NOMO-1 treated with DMSO at 0.1 percent for 48 hours (cell line): ENCODE results near the gene RAB29.
A peak's percentile ranks its signal among the peaks of the same experiment; 100 is the strongest.
"Not testable (repeated sequence)": the region's sequence is repeated elsewhere in the genome, so short reads cannot be mapped to it uniquely, and the experiment has no call there.

Experiments used
- DNase-seq: peaks from one replicate; lab custom pipeline; 2025; ENCODE audit not compliant: unreplicated experiment; lab: John Stamatoyannopoulos, UW

Gene RAB29, protein sequence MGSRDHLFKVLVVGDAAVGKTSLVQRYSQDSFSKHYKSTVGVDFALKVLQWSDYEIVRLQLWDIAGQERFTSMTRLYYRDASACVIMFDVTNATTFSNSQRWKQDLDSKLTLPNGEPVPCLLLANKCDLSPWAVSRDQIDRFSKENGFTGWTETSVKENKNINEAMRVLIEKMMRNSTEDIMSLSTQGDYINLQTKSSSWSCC

DNA sequence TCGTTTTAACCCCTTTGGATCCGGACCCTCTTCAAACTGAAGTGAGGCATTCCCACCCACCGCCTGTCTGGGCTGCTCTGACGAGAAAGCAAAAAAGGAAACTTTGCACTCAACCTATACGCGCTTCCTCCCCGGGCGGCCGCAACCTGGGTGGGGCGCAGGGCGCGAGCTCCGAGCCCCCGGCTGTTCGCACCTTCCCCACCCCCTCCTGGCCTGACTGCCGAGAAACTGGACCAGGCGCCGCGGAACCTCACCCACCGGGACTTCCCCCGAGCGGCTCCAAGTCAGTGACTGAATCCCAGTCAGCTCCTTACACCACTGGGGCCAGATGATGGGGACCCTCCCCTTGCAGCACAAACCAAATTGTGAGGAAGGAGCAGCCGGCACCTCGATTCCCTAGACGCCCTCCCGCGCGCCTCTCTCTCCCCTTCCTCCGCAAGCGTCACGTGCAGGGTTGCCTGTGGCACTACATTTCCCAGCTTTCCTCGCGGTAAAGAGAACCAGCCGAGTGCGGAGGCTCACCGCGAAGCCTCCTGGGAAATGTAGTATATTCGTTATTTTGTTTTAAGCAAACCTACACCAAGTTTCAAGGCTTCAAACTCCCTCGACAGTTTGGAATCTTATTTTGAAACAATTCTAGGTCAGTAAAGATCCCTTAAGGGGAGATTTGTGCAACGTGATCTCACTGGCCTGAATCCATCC is at the start of gene RAB29:
Gene RAB29 (minus strand): TSS at position 468 of the 702 bp plus-strand sequence. CDS start 526 bp downstream, outside the sequence.
- peak; percentile 83 for DNase-seq

DNA sequence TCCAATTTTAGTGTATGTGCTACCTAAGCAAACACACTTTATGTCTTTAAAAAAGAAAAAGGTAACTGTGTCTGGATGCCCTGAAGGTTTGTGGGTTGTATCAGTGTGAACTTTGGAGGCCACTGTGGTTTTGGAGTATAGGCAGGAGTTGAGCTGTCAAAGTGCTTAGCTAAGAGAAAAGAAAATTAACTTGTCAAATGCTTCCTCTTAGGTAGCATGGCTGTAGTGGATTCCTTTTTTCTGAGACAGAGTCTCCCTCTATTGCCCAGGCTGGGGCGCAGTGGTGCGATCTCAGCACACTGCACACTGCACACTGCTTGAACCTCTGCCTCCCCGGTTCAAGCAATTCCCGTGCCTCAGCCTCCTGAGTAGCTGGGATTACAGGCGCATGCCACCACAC is 48.9 kb upstream of the RAB29 start:
- no peak for DNase-seq

DNA sequence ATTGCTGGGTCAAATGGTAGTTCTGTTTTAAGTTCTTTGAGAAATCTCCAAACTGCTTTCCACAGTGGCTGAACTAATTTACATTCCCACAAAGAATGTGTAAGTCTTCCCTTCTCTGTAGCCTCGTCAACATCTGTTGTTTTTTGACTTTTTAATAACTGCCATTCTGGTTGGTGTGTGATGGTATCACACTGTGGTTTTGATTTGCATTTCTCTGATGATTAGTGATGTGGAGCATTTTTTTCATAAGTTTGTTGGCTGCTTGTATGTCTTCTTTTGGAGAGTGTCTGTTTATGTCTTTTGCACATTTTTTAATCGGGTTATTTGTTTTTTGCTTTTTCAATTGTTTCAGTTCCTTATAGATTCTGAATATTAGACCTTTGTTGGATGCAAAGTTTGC is 48.0 kb upstream of the RAB29 start:
- DNase-seq: not testable (repeated sequence)

DNA sequence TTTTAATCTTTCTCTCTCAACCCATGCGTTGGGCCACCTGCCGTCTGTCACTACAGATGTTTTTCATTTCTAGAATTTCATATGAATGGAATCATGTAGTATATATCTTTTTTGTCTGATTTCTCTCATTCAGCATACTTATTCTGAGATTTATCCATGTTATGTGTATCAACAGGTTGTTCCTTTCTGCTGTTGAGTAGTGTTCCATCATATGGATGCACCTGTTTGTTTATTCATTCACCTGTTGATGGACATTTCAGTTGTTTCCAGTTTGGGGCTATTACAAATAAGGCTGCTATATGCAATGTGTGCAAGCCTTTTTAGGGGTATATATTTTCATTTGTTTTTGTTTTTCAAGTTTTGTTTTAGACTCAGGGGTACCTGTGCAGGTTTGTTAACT is 47.1 kb upstream of the RAB29 start:
- DNase-seq: no peak

DNA sequence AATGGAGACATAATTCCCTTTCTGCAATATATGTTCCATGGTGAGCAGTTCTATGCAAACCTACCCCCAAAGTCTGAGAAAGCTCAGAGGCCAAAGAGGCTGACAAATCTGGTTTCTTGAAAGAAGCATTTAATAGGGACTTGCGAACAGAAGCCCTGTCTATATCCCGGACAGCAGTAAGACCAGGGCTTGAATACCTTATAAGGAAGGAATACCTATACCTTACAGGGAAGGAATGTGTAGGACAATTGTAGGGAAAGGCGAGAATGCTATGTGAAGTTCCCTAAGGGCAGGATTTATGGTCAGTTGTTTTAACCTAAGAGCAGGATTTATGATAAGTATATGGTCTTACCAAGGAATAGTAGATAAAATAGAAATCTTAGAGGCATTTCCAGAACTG is 42.7 kb upstream of the RAB29 start:
- no peak for DNase-seq

DNA sequence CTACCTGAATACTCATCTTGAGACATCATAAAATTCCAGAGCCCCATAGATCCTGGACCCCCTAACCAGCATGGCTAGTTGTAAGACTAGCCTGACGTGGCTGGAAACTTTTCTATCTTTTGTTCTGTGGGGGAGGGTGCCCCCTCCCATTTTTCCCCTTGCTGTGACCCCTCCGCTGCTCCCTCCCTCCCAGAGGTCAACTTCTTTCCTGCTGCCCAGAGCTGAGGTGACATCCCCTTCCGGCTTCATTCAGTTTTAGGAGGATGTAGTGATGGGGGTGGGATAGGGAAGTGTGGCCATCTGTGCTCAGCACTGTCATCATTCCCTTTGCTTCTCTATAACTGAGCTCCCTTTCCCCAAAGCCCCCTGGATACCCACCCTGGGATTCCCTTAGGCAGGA is 42.1 kb upstream of the RAB29 start:
- no peak for DNase-seq

DNA sequence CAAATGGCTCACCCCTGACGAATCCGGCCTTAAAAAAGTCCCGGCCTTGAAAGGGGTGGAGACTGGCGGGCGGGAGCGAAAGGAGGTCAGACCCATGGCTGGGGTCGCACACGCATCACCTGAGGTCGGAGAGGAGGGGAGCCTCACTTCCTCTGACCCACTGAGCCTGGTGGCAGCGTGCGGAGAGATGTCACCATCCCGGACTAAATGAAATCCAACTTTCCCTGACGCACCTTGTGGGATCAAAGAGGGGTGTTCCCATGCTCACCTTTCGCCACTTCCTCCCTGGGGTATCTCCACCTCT is 38.4 kb upstream of the RAB29 start:
- DNase-seq: no peak

DNA sequence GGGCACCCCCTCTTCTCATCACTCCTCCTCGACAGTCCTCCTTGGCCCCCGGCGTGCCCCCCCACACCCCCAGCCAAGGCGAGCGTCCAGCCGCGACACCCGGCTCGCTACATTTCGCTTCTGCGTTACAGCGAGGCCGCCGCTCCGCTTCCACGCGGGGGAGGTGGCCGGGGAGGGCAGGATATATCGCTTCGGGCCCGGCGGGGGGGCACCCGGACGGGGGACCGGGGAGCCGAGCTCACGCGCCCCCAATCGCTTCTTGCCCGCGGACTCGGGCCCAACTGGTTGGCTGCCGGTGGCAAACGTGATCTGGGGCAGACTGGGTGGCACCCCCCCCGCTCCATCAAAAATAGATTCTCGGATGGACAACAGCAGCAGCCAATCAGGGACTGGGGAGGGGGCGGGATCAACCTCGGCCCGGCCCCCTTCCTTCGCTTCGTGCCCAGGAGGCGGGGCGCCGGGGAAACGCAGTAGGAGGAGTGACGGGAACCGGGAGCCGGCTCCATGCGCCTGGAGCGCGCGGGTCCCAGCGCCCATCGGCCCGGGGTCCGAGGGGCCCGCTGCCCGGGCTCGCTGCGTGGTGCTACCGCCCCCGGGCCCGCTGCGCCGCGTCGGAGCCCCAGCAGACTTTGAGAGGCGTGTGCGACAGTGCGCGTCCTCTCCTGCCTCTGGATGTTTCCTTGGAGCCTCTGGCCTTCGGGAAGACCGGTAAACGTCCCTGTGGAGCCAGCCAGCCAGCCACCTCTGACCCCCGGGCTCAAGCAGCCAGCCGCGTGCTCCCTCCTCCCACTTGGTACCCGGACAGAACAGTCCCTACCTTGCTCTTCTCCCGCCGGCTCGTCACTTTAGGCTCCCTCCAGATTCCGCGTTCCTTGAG is 37.8 kb upstream of the RAB29 start, which contains the start of gene SLC41A1:
Gene SLC41A1 (minus strand): TSS at position 321 of the 877 bp plus-strand sequence. CDS start 2,757 bp downstream, outside the sequence.
- peak; percentile 91 for DNase-seq

DNA sequence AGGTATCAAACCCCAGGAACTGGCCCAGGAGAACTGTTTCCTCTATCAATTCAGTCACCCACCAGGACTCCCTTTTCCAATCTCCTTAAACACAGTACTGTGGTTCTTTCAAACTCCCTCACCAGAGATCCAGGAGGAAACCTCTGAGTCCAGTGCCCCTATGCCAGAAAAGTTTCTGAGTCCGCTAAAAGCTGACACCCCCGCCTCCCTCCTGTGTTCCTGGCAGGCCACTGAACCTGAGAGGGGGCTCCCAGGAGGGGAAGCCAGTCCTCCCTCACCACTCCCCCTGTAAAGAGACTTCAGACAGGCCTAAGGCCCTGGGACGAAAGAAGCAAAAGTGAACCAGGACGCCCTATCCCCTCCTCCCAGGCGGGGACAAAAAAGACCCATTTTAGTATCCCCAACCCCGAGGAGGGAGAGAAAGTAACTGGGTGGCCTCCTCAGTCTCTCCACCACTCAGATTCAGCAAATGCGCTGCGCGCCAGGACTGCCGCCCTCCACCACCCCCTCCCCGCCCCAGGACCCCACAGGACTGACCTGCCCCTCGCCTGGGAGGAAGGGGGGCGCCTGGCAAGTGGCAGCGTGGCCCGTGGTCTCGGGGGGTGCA is 37.1 kb upstream of the RAB29 start:
- DNase-seq: no peak

DNA sequence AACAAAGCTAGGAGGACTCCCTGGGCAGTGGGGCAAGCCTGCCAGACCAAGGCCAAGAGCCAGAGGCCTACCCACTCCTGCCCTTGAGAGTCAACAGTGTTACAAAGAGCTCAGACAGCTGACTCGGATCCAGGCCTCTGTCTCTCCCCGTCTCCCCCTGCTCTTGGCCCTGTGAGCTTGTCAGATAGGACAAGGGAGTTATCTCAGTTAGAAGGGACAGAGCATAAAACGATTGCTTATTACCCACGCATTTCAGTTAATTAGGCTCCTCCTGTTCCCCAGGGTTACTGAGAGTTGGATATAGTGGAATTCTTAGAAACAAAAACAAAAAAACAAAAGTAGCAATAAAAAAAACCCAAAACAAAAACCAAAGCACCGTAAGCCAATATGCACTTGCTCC is 36.4 kb upstream of the RAB29 start:
- no peak for DNase-seq

DNA sequence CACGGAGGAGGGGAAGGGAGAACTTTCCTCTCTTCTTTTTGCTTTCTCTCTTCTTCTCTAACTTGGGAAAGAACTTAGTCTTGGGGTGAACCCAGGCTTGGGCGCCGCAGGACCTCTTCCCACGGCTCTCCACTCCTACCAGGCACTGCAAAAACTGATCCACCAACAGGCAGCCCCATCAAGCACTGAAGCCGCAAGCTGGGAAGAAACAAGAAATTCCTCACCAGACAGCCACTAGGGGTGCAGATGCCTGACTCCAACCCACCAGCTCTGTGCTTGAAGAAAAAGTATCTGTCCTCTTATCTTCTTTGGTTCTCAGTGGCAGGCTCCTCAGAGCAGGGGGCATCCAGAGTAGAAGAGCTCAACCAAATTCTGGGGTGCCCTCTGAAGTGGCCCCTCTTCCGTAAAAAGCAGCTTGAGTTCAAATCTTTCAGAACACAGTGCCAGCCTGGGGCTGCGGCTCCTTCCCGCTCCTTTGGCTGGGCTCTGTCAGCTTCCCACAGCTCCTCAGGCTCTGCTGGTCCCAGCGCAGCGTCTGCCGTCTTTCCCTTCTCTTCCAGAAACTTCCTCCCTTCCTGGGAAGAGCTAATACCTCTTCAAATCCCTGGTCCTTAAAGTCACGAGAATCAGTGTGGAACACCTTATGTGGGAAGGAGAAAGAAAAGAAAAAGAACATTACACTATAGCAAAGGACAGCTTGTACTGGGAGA is 35.3 kb upstream of the RAB29 start:
- no peak for DNase-seq

DNA sequence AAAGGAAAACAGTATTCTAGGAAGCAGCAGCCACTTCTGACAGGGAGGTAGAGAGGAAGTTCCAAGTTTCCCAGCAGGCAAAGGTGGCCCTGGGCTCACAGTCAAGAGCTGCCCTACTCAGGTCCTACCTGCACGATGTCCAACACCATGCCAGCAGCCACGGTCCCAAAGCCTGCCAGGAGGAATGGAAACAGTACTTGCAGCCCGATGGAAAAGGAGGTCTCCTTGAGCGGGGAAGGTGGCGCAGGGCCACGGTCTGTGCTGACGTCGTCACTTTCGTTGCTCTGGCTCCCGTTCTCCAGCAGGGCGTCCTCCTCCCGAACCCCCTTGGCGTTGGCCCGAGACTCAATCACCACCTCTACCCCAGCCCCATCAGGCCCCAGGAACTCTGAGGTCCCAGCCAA is 34.7 kb upstream of the RAB29 start:
- DNase-seq: no peak

DNA sequence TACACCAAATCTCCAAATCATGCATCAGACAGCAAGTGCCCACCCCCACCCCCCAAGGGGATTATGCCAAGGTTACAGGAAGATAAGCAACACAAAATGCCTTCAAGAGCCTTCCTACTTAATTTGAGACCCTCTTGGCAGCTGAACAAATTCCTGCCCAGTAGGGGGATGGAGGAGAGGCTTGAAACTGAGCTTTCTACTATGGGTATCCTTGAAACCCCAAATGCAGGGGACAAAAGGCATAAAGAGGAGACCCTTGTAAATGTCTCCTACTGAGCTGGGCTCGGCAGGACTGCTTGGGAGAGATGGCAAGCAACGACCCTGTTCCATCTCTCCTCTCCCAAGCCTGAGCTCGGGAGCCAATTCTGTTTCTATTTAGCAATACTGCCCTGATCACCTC is 34.2 kb upstream of the RAB29 start:
- DNase-seq: no peak

DNA sequence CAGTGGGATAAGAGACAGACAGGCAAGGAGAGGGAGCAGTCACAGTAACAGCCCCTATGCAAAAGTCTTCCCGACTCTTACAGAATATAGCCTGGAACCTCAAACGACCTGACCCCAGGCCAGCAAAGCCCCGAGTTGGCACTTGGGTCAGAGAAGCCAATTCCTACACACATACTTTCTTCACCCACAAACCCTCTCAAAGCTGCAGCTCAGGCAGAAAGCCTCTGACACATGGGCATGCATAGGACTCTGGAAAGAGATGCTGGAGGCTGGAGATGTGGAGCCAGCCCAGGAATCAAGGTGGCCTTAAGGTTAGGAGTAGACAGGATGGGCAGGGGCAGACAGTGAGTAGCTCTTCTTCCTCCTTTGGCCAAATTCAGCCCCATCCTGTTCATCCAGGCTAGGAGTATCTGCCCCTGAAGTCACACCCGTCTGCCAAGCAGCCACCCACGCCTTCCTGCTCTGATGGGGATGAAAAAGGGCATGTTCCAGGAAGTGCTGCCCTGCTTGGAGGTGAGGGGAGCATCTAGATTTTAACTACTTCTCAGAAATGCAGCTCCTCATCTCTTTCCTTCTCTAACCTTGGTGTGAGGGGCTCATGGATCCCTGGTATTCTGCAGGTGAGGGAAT is 29.9 kb upstream of the RAB29 start:
- DNase-seq: no peak

DNA sequence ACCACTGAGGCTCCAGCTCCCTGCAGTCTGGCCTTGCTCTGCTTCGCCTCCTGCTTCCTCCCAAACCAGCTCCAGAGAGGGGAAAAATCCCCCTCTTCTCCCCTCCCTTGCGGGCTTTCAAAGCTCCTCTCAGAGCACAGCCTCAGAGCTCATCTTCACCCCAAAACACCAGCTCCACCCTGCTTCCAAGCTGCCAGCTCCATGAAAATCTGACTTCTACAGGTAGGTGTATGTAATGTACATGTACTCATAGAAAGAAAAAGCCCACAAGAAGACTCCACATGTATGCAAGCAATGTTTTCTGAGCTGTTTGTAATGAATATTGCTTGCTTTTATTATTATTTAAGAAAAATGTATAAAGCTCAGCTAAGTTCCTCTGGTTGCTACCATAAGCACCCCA is 29.3 kb upstream of the RAB29 start:
- no peak for DNase-seq

DNA sequence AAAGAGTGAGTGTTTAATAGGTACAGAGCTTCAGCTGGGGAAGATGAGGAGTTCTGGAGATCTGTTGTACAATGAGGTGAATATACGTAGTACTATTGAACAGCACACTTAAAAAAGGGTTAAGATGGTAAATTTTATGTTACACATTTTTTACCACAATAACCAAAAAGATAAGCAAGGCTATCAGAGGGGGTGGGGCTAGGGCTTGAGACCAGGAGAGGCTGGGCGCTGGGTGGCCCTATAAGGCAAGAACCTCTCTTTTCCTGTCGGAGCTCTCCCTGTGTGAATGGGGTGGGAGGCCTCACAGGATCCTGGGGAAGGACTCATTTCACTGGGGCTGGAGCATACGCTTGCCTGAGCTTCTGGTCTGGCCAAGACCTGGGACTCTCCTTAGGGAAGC is 28.7 kb upstream of the RAB29 start:
- DNase-seq: no peak

DNA sequence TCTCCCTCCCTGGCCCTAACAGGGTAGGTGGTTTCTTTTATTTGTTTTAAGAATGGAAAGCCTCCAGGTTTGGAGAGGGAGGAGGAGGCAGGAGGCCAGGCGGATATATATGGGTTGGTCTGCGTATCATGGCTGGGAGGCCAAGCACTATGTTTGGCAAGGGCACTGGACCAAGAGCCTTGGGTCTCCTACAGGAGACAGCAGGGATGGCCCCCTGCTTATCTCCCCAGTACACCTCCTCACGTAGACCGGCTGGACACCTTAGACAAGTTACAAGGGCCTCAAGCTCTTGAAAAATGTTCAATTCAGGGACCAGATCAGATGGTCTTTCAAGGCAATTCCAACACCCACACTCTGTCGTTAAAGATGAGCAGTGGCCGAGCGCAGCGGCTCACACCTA is 26.8 kb upstream of the RAB29 start:
- no peak for DNase-seq

DNA sequence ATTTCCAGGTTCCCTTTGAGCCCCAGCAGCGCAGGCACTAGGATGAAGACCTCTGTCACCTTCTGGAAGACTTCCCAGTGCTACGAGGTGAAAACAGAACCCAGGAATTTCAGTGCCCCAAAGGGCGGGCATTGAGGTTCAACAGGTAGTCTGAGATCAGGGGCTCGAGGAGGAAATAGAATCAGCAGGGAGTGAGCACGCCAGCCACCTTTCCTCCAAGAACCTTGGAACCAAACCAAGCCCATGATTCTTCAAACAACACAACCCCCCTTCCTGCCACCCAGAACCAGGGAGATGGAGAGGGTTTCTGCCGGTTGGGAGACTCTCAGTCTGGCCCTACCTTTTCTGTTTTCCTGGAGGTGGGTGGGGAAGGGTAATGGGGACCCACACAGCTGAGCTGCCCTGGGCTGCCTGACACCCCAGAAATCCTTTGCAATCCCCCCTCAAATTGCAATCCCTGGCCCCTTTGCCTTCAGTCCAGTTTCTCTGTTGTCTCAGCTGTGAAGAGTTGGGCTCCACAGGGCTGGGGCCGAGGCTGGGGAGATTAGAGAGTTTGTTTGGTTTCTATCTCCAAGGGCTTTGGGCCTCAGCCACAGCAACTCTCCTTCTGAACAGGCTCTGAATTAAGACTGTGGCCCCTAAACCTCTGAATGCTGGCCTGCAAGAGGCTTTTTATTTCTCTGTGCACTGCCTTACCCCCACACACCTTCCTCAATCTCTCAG is 25.9 kb upstream of the RAB29 start:
- DNase-seq: no peak

DNA sequence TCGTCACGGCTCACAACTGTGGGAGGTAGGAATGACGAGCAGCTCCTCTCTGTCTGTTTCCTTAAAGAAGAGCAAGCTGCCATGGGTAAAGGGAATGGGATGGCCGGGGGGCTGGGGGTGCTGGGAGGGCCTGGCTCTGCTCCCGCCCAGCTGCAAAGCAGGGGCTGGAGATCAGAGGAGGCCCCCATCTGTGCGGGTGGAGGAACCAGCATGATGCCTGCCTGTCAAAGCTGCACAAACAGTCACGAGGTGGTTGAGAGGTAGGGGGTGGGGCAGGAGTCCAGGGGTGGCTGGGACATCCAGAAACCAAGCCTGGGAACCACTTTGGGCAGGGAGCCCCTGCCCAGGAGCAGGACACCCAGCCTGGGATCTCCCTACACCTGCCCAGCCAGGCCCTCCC is 25.1 kb upstream of the RAB29 start:
- no peak for DNase-seq

DNA sequence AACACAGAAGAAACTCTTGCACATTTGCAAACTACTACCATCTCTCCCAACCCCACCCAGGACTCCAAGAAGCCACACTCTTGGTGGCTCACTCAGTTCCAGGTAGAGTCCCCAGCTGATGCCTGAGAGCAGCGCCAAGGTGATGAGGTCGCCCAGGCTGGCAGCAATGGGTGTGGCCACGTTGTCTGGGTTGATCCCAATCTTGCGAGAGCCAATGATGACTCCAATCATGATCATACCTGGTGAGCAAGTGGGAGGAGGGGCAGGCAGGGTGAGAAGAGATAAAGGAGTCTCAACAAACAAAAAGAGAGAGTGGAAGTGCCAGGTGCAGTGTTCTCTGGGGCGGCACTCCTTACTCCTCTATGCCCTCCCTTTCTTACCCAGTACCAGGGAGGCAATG is 23.3 kb upstream of the RAB29 start:
- DNase-seq: no peak
